ENCODE measurements around the gene PTGDR2. TPM values are rescaled to one million over a fixed set of nuclear protein-coding genes. Genes with fewer than 3 reads are reported as not detected.

Gene PTGDR2
- total RNA-seq, 1 donor from 2014 or later, result 0.12 TPM

- Mint-ChIP-seq H3K27me3 (ENCODE audit: low read depth) (peaks cover 11% of the 10 kb centered on the region), H3K36me3 (ENCODE audit: low read depth) (peaks cover 2% of the 10 kb centered on the region)
- no peak for TF ChIP-seq CTCF (IDR thresholded peaks at IDR 0.05)
Measured at GRCh38 chr11:60841797-60842667, 13.7 kb downstream of the PTGDR2 start, which contains the start of gene CCDC86. CCDC86 (plus strand) TSS chr11:60842113; CDS start chr11:60842125, 12 bp downstream.

DNA sequence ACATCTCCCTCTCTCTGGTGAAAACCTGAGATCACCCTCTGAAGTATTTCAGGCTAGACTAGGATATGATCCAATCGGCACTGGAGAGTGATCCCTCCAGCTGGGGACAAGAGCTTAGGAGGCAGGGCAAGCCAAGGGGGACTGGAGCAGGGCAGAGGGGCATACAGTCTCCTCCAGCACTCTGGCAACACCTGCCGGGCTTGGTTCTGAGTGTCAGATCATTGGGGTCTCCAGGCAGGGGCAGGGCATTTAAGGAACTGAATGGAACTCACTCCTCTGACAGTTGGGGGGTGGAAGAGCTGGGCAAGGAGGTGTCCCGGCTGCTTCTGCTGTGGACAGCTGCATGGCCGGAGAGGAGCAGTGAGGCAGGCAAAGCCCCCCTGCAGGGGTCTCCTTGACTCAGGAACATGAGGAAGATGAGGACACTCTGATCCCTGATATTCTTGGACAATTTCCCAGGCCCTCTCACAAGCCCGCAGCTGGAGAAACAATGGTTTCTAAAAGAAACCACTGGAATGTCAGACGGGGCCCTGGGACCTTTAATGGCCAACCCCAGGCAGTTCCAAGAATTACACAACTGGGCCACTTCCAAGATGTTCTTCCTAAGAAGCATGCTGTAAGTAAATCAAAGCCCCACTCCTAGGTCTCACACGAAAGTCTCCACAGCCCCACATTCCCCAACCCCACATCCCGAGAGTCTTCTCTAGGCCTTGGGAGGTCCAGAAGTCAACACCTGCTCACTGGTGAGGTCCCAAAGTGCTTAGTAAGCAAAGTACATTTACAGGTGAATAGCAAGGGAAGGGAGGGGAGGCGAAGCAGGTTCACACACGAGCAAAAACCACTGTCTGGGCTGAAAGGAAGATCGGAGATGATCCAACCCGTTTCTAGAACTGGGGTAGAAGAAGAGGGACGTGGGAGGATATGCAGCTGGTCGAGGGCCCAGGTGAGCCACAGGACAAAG lies 15.0 kb downstream of the PTGDR2 start:
- Mint-ChIP-seq H3K27ac (ENCODE audit: unreplicated experiment) (peak overlapping the region; percentile 97), H3K27me3 (ENCODE audit: low read depth) (peaks cover 13% of the 10 kb centered on the region), H3K4me3 (ENCODE audit: unreplicated experiment) (peak overlapping the region; percentile 82), H3K4me1 (ENCODE audit: low read depth) (peaks cover 57% of the 10 kb centered on the region), H3K36me3 (ENCODE audit: low read depth) (peaks cover 2% of the 10 kb centered on the region), H3K9me3 (ENCODE audit: low read depth) (no peaks in the 10 kb centered on the region)
- no peak for TF ChIP-seq CTCF (IDR thresholded peaks at IDR 0.05)
- no peak for DNase-seq (ENCODE audit: low spot score)

More at GRCh38 chr11:60841797-60842667, 13.7 kb downstream of the PTGDR2 start, which contains the start of gene CCDC86:
- H3K4me1 Mint-ChIP-seq (ENCODE audit: low read depth), result peaks cover 57% of the 10 kb centered on the region
- no peaks in the 10 kb centered on the region for H3K9me3 Mint-ChIP-seq (ENCODE audit: low read depth)
- peak; percentile 98 for DNase-seq (ENCODE audit: low spot score)
- H3K4me3 Mint-ChIP-seq (ENCODE audit: unreplicated experiment), result peak within 1 kb of the TSS; percentile 82
- H3K27ac Mint-ChIP-seq (ENCODE audit: unreplicated experiment), result peak within 1 kb of the TSS; percentile 97

DNA sequence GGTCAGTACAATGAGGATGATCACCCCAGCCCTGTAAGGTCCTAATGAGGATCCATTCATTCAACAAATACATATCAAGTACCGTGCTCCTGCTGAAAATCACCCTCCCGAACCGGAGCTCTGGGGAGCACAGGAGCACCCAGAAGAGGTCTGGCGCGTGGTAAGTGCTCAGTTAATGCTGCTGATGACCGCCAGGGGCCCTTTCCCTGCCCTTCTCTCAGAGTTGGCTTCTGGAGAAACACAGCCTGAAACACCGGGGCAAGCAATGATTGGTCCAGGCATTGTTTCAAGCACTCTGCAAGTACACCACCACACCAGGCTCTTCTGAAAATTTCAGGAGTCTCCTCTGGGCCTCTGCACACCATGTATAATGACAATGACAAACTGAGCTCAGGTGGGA lies 17.6 kb downstream of the PTGDR2 start:
- no peaks in the 10 kb centered on the region for H3K9me3 Mint-ChIP-seq (ENCODE audit: low read depth)
- peaks cover 23% of the 10 kb centered on the region for H3K27me3 Mint-ChIP-seq (ENCODE audit: low read depth)
- no peak overlapping the region for H3K27ac Mint-ChIP-seq (ENCODE audit: unreplicated experiment)
- TF ChIP-seq CTCF (IDR thresholded peaks at IDR 0.05), result peak; percentile 59
- peaks cover 33% of the 10 kb centered on the region for H3K4me1 Mint-ChIP-seq (ENCODE audit: low read depth)
- DNase-seq (ENCODE audit: low spot score), result no peak
- no peaks in the 10 kb centered on the region for H3K36me3 Mint-ChIP-seq (ENCODE audit: low read depth)
- no peak overlapping the region for H3K4me3 Mint-ChIP-seq (ENCODE audit: unreplicated experiment)

DNA sequence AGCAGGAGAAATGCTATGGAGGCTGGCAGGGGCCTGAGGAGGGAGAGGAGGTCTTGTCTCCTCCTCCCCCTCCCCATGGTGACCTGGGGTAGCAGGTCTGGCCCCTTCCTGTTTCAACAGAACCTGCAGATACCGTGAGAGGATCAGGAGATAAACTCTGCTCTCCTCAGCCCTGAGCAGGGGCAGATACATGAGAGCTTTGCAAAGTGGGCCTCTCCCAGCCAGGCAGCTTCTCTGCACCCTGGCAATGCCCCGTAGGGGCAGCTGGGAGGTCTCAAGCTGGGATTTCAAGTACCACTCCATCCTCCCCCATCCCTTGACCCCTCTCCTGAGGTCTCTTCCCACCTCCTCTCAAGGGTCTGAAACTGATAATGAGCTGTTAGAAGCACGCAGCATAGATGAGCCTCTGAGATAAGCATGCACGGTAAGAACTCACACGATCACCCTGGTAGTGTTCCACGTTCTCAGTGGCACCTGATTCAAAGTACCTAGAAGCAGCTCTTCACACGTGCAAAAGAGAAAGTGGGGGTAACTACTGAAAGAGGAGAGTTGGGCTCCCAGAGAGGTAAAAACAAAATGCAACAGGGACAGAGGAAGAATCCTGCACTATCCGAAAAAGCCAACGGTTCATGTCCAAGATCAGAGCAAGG lies 18.8 kb downstream of the PTGDR2 start:
- no peaks in the 10 kb centered on the region for H3K9me3 Mint-ChIP-seq (ENCODE audit: low read depth)
- H3K4me3 Mint-ChIP-seq (ENCODE audit: unreplicated experiment), result no peak overlapping the region
- H3K27me3 Mint-ChIP-seq (ENCODE audit: low read depth), result peaks cover 31% of the 10 kb centered on the region

More for the DNA sequence above, 18.8 kb downstream of the PTGDR2 start:
- Mint-ChIP-seq H3K36me3 (ENCODE audit: low read depth) (no peaks in the 10 kb centered on the region), H3K27ac (ENCODE audit: unreplicated experiment) (no peak overlapping the region), H3K4me1 (ENCODE audit: low read depth) (peaks cover 23% of the 10 kb centered on the region)
- no peak for DNase-seq (ENCODE audit: low spot score)
- no peak for TF ChIP-seq CTCF (IDR thresholded peaks at IDR 0.05)

Data from chondrocyte (in vitro differentiated cells).